ENCODE data around the gene ACVR1. TPM values are rescaled to one million over a fixed set of nuclear protein-coding genes. Genes with fewer than 3 reads are reported as not detected.

Gene ACVR1
- total RNA-seq, 2 donors from 2014 or later = 25.0 to 35.0 TPM

GRCh38 chr2:157743051-157743450, 133.1 kb downstream of the ACVR1 start:
- Histone ChIP-seq H3K4me3 (no peak overlapping the region), H3K4me1 (ENCODE audit: control insufficient read depth in 1 of 2, low read depth in 2 of 2) (no peaks in the 10 kb centered on the region), H3K36me3 (peaks cover 7% of the 10 kb centered on the region), H3K9me3 (no peaks in the 10 kb centered on the region), H3K27ac (no peak overlapping the region), H3K27me3 (replicated peaks; ENCODE audit: insufficient read depth) (no peaks in the 10 kb centered on the region)
- no peak for ATAC-seq (ENCODE audit: insufficient number of reproducible peaks, low FRiP score, low read depth)
- TF ChIP-seq CTCF (IDR thresholded peaks at IDR 0.05) = no peak
- DNase-seq (ENCODE audit: low spot score) = no peak

DNA sequence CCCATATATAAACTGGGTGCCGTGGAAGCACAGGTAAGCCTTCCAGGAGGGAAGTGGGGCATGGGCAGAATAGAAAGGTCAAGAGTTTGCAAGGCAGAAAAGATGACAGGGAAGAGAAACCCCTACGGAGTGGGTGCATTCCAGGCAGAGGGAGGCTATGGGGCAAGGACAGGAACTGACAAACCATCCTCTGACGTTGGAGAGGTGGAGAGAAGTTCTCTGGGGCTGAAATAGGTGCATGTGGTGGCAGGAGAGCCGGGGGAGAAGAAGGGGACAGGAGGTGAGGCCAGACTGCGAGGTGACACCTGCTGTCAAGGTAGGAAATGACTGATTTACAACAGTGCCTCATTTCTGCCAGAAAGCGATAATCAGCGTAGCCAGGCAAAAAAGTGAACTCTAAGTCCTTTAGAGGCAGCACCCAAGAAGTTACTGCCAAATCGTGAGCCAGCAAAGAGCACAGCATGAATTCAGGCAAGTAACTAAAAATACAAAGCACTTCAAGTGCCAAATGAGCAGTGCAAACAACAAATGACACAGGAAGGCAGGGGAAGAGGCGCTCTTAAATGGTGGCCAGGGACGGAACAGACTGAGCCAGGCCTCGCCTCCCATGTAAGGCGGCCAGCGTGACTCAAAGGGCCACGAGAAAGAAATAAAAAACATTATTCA, 134.2 kb downstream of the ACVR1 start:
- H3K27me3 ChIP-seq (replicated peaks; ENCODE audit: insufficient read depth) = no peaks in the 10 kb centered on the region
- no peak for TF ChIP-seq CTCF (IDR thresholded peaks at IDR 0.05)
- ATAC-seq (ENCODE audit: insufficient number of reproducible peaks, low FRiP score, low read depth) (no peak), DNase-seq (ENCODE audit: low spot score) (no peak)
- peaks cover 14% of the 10 kb centered on the region for H3K36me3 ChIP-seq
- H3K4me1 ChIP-seq (ENCODE audit: control insufficient read depth in 1 of 2, low read depth in 2 of 2) = no peaks in the 10 kb centered on the region
- H3K9me3 ChIP-seq = no peaks in the 10 kb centered on the region
- no peak overlapping the region for H3K4me3 ChIP-seq
- H3K27ac ChIP-seq = no peak overlapping the region

GRCh38 chr2:157737656-157738055, 138.5 kb downstream of the ACVR1 start:
- H3K9me3 ChIP-seq = no peaks in the 10 kb centered on the region
- peaks cover 25% of the 10 kb centered on the region for H3K36me3 ChIP-seq
- no peak for TF ChIP-seq CTCF (IDR thresholded peaks at IDR 0.05)

DNA sequence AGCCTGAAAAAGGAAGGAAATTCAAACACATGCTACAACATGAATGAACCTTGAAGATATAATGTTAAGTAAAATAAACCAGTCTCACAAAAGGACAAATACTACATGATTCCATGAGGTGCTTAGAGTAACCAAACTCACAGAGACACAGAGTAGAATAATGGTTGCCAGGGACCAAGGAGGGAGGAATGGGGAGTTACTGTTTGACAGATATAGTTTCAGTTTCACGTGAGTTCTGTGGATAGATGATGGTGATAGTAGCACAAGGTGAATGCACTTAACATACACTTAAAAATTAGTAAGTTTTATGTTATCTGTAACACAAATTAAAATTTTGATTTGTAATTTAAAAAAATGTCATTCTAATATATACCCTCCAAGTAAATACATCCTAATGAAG, 140.6 kb downstream of the ACVR1 start:
- no peak overlapping the region for H3K27ac ChIP-seq
- no peak for TF ChIP-seq CTCF (IDR thresholded peaks at IDR 0.05)
- no peak overlapping the region for H3K4me3 ChIP-seq
- DNase-seq (ENCODE audit: low spot score) (no peak), ATAC-seq (ENCODE audit: insufficient number of reproducible peaks, low FRiP score, low read depth) (no peak)
- peaks cover 25% of the 10 kb centered on the region for H3K36me3 ChIP-seq
- H3K27me3 ChIP-seq (replicated peaks; ENCODE audit: insufficient read depth) = no peaks in the 10 kb centered on the region
- H3K4me1 ChIP-seq (ENCODE audit: control insufficient read depth in 1 of 2, low read depth in 2 of 2) = no peaks in the 10 kb centered on the region
- H3K9me3 ChIP-seq = no peaks in the 10 kb centered on the region

More at GRCh38 chr2:157737656-157738055, 138.5 kb downstream of the ACVR1 start:
- Histone ChIP-seq H3K27me3 (replicated peaks; ENCODE audit: insufficient read depth) (no peaks in the 10 kb centered on the region), H3K27ac (no peak overlapping the region), H3K4me1 (ENCODE audit: control insufficient read depth in 1 of 2, low read depth in 2 of 2) (no peaks in the 10 kb centered on the region), H3K4me3 (no peak overlapping the region)
- DNase-seq (ENCODE audit: low spot score) (no peak), ATAC-seq (ENCODE audit: insufficient number of reproducible peaks, low FRiP score, low read depth) (no peak)

DNA sequence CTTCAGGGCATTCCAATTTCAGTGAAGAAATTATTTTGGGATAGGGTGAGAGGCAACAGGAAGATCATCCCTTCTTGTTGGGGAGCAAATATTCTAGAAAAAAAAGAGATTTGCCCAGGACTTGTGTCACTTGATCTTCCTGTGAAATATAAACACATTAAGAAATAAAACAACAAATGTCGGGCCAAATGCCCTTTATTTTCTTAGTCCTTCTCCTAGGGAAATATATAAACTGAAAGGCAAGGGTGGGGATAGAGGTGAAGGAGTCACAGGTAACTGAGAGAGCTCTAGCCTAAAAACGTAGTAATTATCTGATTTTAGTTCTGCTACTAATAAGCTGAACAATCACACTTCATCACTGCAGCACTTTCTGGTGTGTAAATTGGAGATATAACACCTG, 142.9 kb downstream of the ACVR1 start:
- no peaks in the 10 kb centered on the region for H3K9me3 ChIP-seq
- no peak overlapping the region for H3K27ac ChIP-seq
- H3K4me1 ChIP-seq (ENCODE audit: control insufficient read depth in 1 of 2, low read depth in 2 of 2) = no peaks in the 10 kb centered on the region
- H3K36me3 ChIP-seq = peaks cover 20% of the 10 kb centered on the region
- no peak for TF ChIP-seq CTCF (IDR thresholded peaks at IDR 0.05)
- H3K4me3 ChIP-seq = no peak overlapping the region
- H3K27me3 ChIP-seq (replicated peaks; ENCODE audit: insufficient read depth) = no peaks in the 10 kb centered on the region
- DNase-seq (ENCODE audit: low spot score) = no peak
- ATAC-seq (ENCODE audit: insufficient number of reproducible peaks, low FRiP score, low read depth) = no peak

Data from thoracic aorta (tissue), 2 donors.